RWPE2 (cell line): Measurements from ENCODE around the gene USP6NL.

Source experiments
- ATAC-seq: fragments of 200-7000 bp; cut with Tn5 transposase; 3 replicates; pipeline ENCODE4 v1.9.1; 2021; ENCODE audit warnings: low read depth
- DNase-seq: peaks from one replicate; pipeline ENCODE4 v3.0.0-alpha.2; 2020; ENCODE audit warnings: low spot score
- H3K27ac ChIP-seq: fragments of 450-650 bp; 2 replicates; pipeline ENCODE4 v1.5.1; 2017; ENCODE audit warnings: mild to moderate bottlenecking; ENCODE audit not compliant: poor library complexity, severe bottlenecking
- H3K27me3 ChIP-seq: fragments of 250-450 bp; sonication (Bioruptor Pico); 2 replicates; pipeline ENCODE4 v1.5.1; 2021; ENCODE audit warnings: mild to moderate bottlenecking, moderate library complexity; ENCODE audit not compliant: insufficient read depth, poor library complexity, severe bottlenecking
- H3K36me3 ChIP-seq: fragments of 250-450 bp; sonication (Bioruptor Pico); 2 replicates; pipeline ENCODE4 v1.5.1; 2020; ENCODE audit warnings: low read depth, mild to moderate bottlenecking, moderate library complexity
- H3K4me1 ChIP-seq: fragments of 250-450 bp; sonication (Bioruptor Pico); 2 replicates; pipeline ENCODE4 v1.5.1; 2021; ENCODE audit warnings: mild to moderate bottlenecking, moderate library complexity; ENCODE audit not compliant: insufficient read depth, poor library complexity, severe bottlenecking
- H3K4me3 ChIP-seq: fragments of 250-450 bp; sonication (Bioruptor Pico); 2 replicates; pipeline ENCODE4 v1.5.1; 2021; ENCODE audit warnings: mild to moderate bottlenecking, moderate library complexity; ENCODE audit not compliant: severe bottlenecking
- H3K9me3 ChIP-seq: fragments of 250-450 bp; sonication (Bioruptor Pico); 2 replicates; pipeline ENCODE4 v1.5.1; 2021; ENCODE audit warnings: mild to moderate bottlenecking, moderate library complexity; ENCODE audit not compliant: severe bottlenecking
- CTCF ChIP-seq: fragments of 450-650 bp; IDR thresholded peaks from one replicate; pipeline ENCODE4 v1.5.1; 2017; ENCODE audit warnings: mild to moderate bottlenecking, moderate library complexity; ENCODE audit not compliant: poor library complexity, severe bottlenecking

The USP6NL gene

GRCh38 chr10:11424456-11425295 lies 186.8 kb downstream of the USP6NL start:
- peak; percentile 87 for TF ChIP-seq CTCF
- Histone ChIP-seq H3K4me1 (no peaks in the 10 kb centered on the region), H3K4me3 (no peak overlapping the region), H3K36me3 (no peaks in the 10 kb centered on the region), H3K27me3 (no peaks in the 10 kb centered on the region), H3K9me3 (no peaks in the 10 kb centered on the region), H3K27ac (no peak overlapping the region)
- DNase-seq, result no peak
- peak; percentile 84 for ATAC-seq

GRCh38 chr10:11416974-11417373 lies 194.5 kb downstream of the USP6NL start:
- H3K9me3 ChIP-seq, result no peaks in the 10 kb centered on the region
- H3K4me1 ChIP-seq, result no peaks in the 10 kb centered on the region
- DNase-seq (no peak), ATAC-seq (no peak)
- H3K27ac ChIP-seq, result no peak overlapping the region
- no peak overlapping the region for H3K4me3 ChIP-seq
- no peaks in the 10 kb centered on the region for H3K27me3 ChIP-seq
- no peaks in the 10 kb centered on the region for H3K36me3 ChIP-seq
- no peak for TF ChIP-seq CTCF

GRCh38 chr10:11415095-11415494 lies 196.4 kb downstream of the USP6NL start:
- H3K4me3 ChIP-seq, result no peak overlapping the region
- TF ChIP-seq CTCF, result no peak
- no peak for ATAC-seq
- no peaks in the 10 kb centered on the region for H3K27me3 ChIP-seq
- no peaks in the 10 kb centered on the region for H3K36me3 ChIP-seq
- DNase-seq, result no peak
- H3K9me3 ChIP-seq, result no peaks in the 10 kb centered on the region
- H3K4me1 ChIP-seq, result no peaks in the 10 kb centered on the region
- no peak overlapping the region for H3K27ac ChIP-seq

GRCh38 chr10:11414314-11415038 lies 197.0 kb downstream of the USP6NL start:
- ATAC-seq, result no peak
- no peak for TF ChIP-seq CTCF

More at GRCh38 chr10:11414314-11415038, 197.0 kb downstream of the USP6NL start:
- Histone ChIP-seq H3K9me3 (no peaks in the 10 kb centered on the region), H3K4me1 (no peaks in the 10 kb centered on the region), H3K4me3 (no peak overlapping the region), H3K36me3 (no peaks in the 10 kb centered on the region), H3K27ac (no peak overlapping the region), H3K27me3 (no peaks in the 10 kb centered on the region)
- no peak for DNase-seq
